HG03460 (cell line): ENCODE measurements around the gene MACF1.
"Not testable (repeated sequence)": the region's sequence is repeated elsewhere in the genome, so short reads cannot be mapped to it uniquely, and the experiment has no call there.

ENCODE experiments used
- ATAC-seq: cut with Tn5 transposase; IDR thresholded peaks from one replicate; pipeline ENCODE4 v1.9.1; 2021; ENCODE audit not compliant: unreplicated experiment

The MACF1 gene

DNA sequence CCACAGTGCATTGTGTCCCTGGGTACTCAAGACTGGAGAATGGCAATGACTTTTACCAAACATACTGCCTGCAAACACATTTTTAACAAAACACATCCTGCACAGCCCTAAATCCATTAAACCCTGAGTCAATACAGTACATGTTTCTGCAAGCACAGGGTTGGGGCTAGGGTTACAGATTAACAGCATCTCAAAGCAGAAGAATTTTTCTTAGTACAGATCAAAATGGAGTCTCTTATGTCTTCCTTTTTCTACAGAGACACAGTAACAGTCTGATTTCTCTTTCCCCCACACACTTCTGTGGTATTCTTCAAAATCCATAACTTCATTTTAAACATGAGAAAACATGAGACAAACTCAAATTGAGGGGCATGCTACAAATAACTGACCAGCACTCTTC lies 300.8 kb downstream of the MACF1 start:
- ATAC-seq: no peak

GRCh38 chr1:39507230-39507928 lies 302.9 kb downstream of the MACF1 start:
- no peak for ATAC-seq

- ATAC-seq: no peak
Observed at GRCh38 chr1:39508266-39508665, 303.8 kb downstream of the MACF1 start.

GRCh38 chr1:39508857-39509305 lies 304.4 kb downstream of the MACF1 start:
- no peak for ATAC-seq

DNA sequence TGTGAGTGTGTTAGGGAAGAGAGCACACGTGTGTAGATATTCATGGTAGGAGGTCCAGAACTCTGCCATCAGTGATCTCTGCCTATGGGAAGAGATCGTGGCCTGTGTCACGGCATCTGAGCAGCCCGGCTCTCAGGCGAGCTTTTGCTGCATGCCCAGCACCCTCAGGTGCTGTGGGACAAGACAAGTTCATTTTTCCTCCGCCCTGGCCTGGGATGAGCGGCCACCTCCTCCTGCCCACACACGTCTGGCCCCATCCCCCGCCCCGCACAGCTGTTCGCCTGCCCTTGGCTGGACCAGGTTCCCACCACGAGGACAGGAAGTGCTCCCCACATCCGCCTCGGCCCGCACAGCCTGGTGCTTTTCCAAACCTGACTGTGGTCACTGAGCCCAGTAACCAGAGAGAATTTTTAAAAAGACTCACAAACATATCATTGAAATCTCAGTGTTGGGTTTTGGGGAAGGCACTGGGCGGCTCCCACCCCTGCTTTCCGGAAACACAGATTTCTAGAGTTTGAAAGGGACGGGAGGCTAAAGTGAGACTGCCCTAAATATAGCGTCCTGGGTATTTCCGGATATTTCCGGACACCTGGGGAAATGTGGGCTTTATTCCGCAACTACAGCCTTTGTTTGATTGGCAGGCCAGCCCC lies 305.0 kb downstream of the MACF1 start:
- ATAC-seq: peak; percentile 62

- not testable (repeated sequence) for ATAC-seq
Observed at GRCh38 chr1:39510570-39511186, 306.2 kb downstream of the MACF1 start.

DNA sequence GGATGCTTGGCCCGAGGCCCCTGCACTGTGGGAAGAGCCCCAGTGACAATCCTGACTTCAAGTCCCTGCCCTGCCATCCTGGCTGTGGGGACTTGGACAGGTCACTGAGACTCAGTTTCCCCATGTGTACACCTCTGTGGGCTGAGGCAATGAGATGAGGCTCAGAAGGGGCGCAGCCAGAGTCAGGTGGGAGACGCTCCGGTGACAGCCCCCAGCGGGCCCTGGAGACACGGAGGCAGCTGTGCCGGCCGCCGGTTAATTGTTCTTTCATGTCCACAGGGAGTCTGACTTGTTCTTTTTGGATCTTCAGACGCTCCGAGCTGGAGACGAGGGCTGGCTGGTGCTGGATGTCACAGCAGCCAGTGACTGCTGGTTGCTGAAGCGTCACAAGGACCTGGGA lies 307.0 kb downstream of the MACF1 start:
- not testable (repeated sequence) for ATAC-seq

DNA sequence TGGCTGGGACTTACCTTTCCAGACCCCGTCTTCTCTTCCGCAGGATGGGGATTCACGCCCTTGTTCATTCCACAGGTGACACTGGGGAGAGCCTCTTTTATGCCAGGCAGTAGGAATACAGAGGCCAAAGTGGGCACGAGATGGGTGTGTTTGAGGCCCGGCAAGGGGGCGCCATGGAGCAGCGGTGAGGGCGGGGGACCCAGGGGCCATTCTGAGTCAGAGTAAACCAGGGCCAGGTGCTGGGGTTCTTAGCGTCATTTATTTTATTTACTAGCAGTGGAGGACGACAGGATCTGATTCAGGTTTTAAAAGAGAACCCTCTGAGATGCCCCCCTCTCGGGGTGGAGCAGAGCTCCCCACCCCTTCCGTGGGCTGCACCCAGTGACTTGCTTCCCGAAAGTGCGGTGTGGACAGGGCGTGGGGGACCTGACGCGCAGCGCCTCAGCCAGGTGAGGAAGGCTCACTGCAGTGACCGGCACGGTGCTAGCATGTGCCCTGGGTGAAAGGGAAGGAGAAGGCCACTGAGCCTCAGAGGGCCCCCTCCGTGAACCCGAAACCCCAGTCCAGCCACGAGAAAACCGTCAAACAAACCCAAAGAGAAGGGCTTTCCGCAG lies 307.8 kb downstream of the MACF1 start:
- not testable (repeated sequence) for ATAC-seq

GRCh38 chr1:39514710-39515124 lies 310.2 kb downstream of the MACF1 start:
- not testable (repeated sequence) for ATAC-seq

- ATAC-seq: peak; percentile 47
Observed at GRCh38 chr1:39515131-39516086, 310.9 kb downstream of the MACF1 start.

GRCh38 chr1:39516841-39517240 lies 312.3 kb downstream of the MACF1 start:
- ATAC-seq: not testable (repeated sequence)

GRCh38 chr1:39517936-39518335 lies 313.4 kb downstream of the MACF1 start:
- not testable (repeated sequence) for ATAC-seq

DNA sequence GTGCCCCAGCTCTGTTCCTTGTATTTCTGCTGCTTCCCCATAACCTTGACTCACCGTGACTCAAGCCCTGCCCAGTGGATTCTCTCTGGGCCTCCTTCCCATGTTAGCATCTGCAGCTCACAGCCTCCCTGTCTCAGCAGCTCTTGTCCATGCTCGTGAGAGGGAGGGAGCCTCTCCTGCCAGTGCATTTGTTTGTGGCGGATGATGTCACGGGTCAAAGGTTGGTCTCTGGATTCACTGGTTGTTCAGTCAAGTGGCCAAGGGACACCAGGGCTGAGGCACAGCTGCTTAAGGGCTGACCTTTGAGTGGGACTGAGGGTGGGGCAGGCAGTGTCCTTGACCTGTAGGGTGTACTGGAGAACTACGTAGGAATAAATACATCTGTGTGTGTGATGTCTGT lies 314.9 kb downstream of the MACF1 start:
- not testable (repeated sequence) for ATAC-seq

DNA sequence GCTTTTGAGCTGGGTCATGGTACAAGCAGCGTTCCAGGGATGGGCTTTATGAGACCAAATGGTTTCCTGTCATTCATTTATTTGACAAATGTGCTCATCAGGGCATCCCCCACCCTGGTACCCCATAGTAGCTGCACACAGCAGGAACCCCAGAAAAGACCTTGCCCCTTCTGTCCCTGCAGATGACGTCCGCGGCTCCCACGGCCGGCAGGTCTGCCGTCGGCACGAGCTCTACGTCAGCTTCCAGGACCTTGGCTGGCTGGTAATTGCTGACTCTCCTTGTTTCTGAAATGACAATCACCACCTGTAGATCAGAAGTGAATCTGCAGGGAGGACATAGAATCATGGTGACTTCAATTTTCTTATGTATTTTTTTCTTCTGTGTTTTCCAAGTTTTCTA lies 317.7 kb downstream of the MACF1 start:
- ATAC-seq: not testable (repeated sequence)

DNA sequence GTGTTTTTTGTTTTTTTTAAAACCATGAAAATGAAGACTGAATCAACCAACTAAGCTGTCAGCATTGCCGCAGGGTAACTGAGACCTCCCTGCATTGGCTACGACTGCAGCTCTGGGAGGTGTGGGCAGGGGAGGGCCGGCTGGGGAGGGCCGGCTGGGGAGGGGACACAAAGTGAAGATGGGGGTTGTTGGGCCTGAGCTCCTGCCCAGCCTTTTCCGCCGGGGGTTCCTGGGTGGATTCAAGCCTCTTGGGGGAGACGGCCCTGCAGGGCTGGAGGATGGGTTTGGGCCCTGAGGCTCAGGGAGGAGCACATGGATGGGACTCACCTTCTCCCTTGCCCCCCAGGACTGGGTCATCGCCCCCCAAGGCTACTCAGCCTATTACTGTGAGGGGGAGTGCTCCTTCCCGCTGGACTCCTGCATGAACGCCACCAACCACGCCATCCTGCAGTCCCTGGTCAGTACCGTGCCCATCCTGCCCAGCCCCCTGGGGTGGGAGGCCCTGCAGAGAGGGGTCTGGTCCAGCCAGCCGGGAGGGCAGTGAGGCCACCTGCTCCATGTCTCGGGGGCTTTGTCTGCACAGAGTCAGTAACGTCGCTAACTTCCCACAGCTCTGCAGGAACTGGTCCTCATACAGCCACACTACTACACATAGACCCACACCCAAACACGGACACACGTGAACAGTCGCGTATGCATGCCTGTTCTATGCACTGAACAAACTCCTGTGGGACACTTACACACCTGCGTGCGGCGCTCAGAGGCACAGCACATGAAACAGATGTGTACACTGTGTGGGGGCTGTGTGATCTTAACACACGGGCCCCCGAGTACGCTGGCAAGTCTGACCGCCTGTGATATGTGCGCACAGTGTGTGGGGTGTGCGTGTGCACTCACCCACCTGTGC lies 318.4 kb downstream of the MACF1 start:
- ATAC-seq: no peak

- ATAC-seq: no peak
Observed at GRCh38 chr1:39524171-39524570, 319.7 kb downstream of the MACF1 start.

DNA sequence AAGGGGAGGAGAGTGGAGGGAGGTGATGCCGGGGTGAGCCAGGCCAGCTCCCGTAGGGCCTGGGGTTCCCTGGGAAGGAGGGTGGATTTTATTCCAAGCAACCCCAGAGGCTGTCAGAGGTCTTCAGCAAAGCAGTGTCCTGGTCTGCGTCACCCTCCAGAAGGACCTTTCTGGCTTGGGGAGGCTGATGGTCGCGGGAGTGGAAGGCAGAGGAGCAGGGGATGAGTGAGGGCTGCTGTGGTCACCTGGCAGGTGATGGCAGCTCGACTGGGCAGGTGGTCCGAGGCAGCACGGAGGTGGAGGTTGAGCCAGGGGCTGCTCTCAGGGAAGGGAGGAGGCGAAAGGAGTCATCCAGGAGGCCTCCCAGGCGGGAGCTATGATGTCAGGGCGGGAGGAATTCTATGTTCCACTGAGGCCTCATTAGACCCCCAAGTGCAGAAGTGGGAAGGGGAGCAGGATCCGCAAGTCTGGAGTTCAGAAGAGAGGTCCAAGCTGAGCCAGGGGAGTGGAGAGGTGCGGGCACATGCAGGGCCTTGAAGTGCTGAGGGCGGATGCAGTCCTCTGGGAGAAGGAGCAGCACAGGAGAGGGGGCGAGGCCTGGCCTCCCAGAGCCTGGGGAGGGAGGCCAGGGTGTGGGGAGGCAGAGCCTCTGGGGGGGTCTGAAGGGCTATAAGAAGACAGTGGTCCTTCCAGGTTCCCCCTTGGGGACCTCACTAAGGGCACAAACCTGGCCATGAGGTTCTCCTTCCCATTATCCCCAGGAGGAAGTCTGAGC lies 320.3 kb downstream of the MACF1 start:
- ATAC-seq: no peak

- peak; percentile 94 for ATAC-seq
Observed at GRCh38 chr1:39525366-39526165, 321.1 kb downstream of the MACF1 start.
